GM21717 (cell line): ENCODE results near the gene PEAK1.

Experiments used
- ATAC-seq: cut with Tn5 transposase; IDR thresholded peaks from one replicate; pipeline ENCODE4 v1.9.1; 2021; ENCODE audit warnings: mild to moderate bottlenecking, moderate library complexity; ENCODE audit not compliant: unreplicated experiment

The PEAK1 gene

GRCh38 chr15:77361456-77361855, 58.4 kb downstream of the PEAK1 start:
- ATAC-seq: no peak

- ATAC-seq: no peak
Observed at GRCh38 chr15:77358545-77359240, 61.2 kb downstream of the PEAK1 start.

GRCh38 chr15:77356305-77356704, 63.6 kb downstream of the PEAK1 start:
- ATAC-seq: no peak

GRCh38 chr15:77355321-77355720, 64.6 kb downstream of the PEAK1 start:
- no peak for ATAC-seq

- ATAC-seq: no peak
Observed at GRCh38 chr15:77354063-77354462, 65.8 kb downstream of the PEAK1 start.

GRCh38 chr15:77352887-77353286, 67.0 kb downstream of the PEAK1 start:
- no peak for ATAC-seq

- no peak for ATAC-seq
Observed at GRCh38 chr15:77350792-77351191, 69.1 kb downstream of the PEAK1 start.

GRCh38 chr15:77349666-77350065, 70.2 kb downstream of the PEAK1 start:
- ATAC-seq: no peak

GRCh38 chr15:77348511-77348910, 71.4 kb downstream of the PEAK1 start:
- ATAC-seq: no peak

- ATAC-seq: no peak
Observed at GRCh38 chr15:77347197-77347596, 72.7 kb downstream of the PEAK1 start.

- ATAC-seq: no peak
Observed at GRCh38 chr15:77346245-77347036, 73.5 kb downstream of the PEAK1 start.

- ATAC-seq: no peak
Observed at GRCh38 chr15:77342807-77343206, 77.1 kb downstream of the PEAK1 start.

- ATAC-seq: no peak
Observed at GRCh38 chr15:77340245-77340644, 79.7 kb downstream of the PEAK1 start.

GRCh38 chr15:77336006-77336405, 83.9 kb downstream of the PEAK1 start:
- no peak for ATAC-seq

- no peak for ATAC-seq
Observed at GRCh38 chr15:77335298-77335697, 84.6 kb downstream of the PEAK1 start.

- no peak for ATAC-seq
Observed at GRCh38 chr15:77333166-77333565, 86.7 kb downstream of the PEAK1 start.

- ATAC-seq: no peak
Observed at GRCh38 chr15:77329202-77329601, 90.7 kb downstream of the PEAK1 start.

- no peak for ATAC-seq
Observed at GRCh38 chr15:77327844-77328529, 91.9 kb downstream of the PEAK1 start.

- no peak for ATAC-seq
Observed at GRCh38 chr15:77327168-77327567, 92.7 kb downstream of the PEAK1 start.

- no peak for ATAC-seq
Observed at GRCh38 chr15:77326366-77326765, 93.5 kb downstream of the PEAK1 start.

- no peak for ATAC-seq
Observed at GRCh38 chr15:77312523-77312922, 107.4 kb downstream of the PEAK1 start.
